DMS114 treated with DMSO at 0.1 percent for 48 hours (cell line): Measurements from ENCODE around the gene MTARC2.

Experiments used
- DNase-seq: peaks from one replicate; lab custom pipeline; 2025; ENCODE audit not compliant: unreplicated experiment; lab: John Stamatoyannopoulos, UW

The MTARC2 gene

GRCh38 chr1:220797044-220797443 lies 48.9 kb downstream of the MTARC2 start:
- DNase-seq: no peak

GRCh38 chr1:220797553-220797952 lies 49.4 kb downstream of the MTARC2 start:
- no peak for DNase-seq

GRCh38 chr1:220798338-220798737 lies 50.2 kb downstream of the MTARC2 start:
- no peak for DNase-seq

- DNase-seq: no peak
Measured at GRCh38 chr1:220800262-220800661, 52.1 kb downstream of the MTARC2 start.

- peak; percentile 26 for DNase-seq
Measured at GRCh38 chr1:220803401-220804201, 55.5 kb downstream of the MTARC2 start.

GRCh38 chr1:220804202-220804586 lies 56.1 kb downstream of the MTARC2 start:
- DNase-seq: no peak

GRCh38 chr1:220806408-220806807 lies 58.3 kb downstream of the MTARC2 start:
- no peak for DNase-seq

GRCh38 chr1:220807726-220808125 lies 59.6 kb downstream of the MTARC2 start:
- no peak for DNase-seq

- DNase-seq: no peak
Measured at GRCh38 chr1:220808345-220809186, 60.4 kb downstream of the MTARC2 start.

- no peak for DNase-seq
Measured at GRCh38 chr1:220809187-220809550, 61.0 kb downstream of the MTARC2 start.

GRCh38 chr1:220809704-220810103 lies 61.6 kb downstream of the MTARC2 start:
- DNase-seq: no peak

GRCh38 chr1:220810179-220810653 lies 62.1 kb downstream of the MTARC2 start:
- DNase-seq: peak; percentile 20

- DNase-seq: no peak
Measured at GRCh38 chr1:220810963-220811362, 62.8 kb downstream of the MTARC2 start.

- no peak for DNase-seq
Measured at GRCh38 chr1:220811695-220812094, 63.6 kb downstream of the MTARC2 start.

- no peak for DNase-seq
Measured at GRCh38 chr1:220812308-220812707, 64.2 kb downstream of the MTARC2 start.

- DNase-seq: no peak
Measured at GRCh38 chr1:220813013-220813412, 64.9 kb downstream of the MTARC2 start.

- no peak for DNase-seq
Measured at GRCh38 chr1:220815409-220815808, 67.3 kb downstream of the MTARC2 start.

- no peak for DNase-seq
Measured at GRCh38 chr1:220817907-220818306, 69.8 kb downstream of the MTARC2 start.

- no peak for DNase-seq
Measured at GRCh38 chr1:220818421-220819173, 70.5 kb downstream of the MTARC2 start.

GRCh38 chr1:220819467-220820026 lies 71.4 kb downstream of the MTARC2 start:
- DNase-seq: no peak
